HFFc6 (cell line): ENCODE results near the gene PEPD. TPM values are rescaled to one million over a fixed set of nuclear protein-coding genes. Genes with fewer than 3 reads are reported as not detected.
A peak's percentile ranks its signal among the peaks of the same experiment; 100 is the strongest.

Experiments
- DNase-seq: peaks from one replicate; pipeline ENCODE4 v3.0.0-alpha.2; 2018
- H3K27ac Mint-ChIP-seq: 2 replicates; pipeline ENCODE4 v1.8.0; 2020; ENCODE audit warnings: mild to moderate bottlenecking, mixed read lengths
- H3K27me3 Mint-ChIP-seq: 2 replicates; pipeline ENCODE4 v1.8.0; 2021; ENCODE audit warnings: mild to moderate bottlenecking, moderate library complexity, mixed read lengths; ENCODE audit not compliant: insufficient read depth
- H3K36me3 Mint-ChIP-seq: 2 replicates; pipeline ENCODE4 v1.8.0; 2021; ENCODE audit warnings: low read depth, mixed read lengths
- H3K4me1 Mint-ChIP-seq: 2 replicates; pipeline ENCODE4 v1.8.0; 2020; ENCODE audit warnings: low read depth, mixed read lengths
- H3K4me3 Mint-ChIP-seq: 2 replicates; pipeline ENCODE4 v1.8.0; 2020; ENCODE audit warnings: mild to moderate bottlenecking, moderate library complexity, mixed read lengths
- H3K9me3 Mint-ChIP-seq: 2 replicates; pipeline ENCODE4 v1.8.0; 2020; ENCODE audit warnings: mild to moderate bottlenecking, mixed read lengths
- total RNA-seq, 6 experiments: library from RNA; stranded (reverse); fragmentation: NEBNext Ultra II Directional; extraction: Animal tissue kit (Norgen Biotek cat#: 25700); gene quantifications; 2 replicates in 1 of 6; 3 replicates in 5 of 6; pipeline ENCODE4 v1.2.3, GENCODE V29; 2021
- TF ChIP-seq, protein P1 (sequence below): fragments of 200-600 bp; sonication (generic); IDR thresholded peaks from 2 replicates; pipeline ENCODE4 v1.5.0; 2021; ENCODE audit warnings: antibody characterized with exemption, mild to moderate bottlenecking

PEPD gene
- total RNA-seq, 6 experiments from 2014 or later: 57.0 to 76.9 (median 67.6) TPM

- H3K27ac Mint-ChIP-seq: no peak overlapping the region
- H3K4me3 Mint-ChIP-seq: no peak overlapping the region
- TF ChIP-seq, protein P1, sequence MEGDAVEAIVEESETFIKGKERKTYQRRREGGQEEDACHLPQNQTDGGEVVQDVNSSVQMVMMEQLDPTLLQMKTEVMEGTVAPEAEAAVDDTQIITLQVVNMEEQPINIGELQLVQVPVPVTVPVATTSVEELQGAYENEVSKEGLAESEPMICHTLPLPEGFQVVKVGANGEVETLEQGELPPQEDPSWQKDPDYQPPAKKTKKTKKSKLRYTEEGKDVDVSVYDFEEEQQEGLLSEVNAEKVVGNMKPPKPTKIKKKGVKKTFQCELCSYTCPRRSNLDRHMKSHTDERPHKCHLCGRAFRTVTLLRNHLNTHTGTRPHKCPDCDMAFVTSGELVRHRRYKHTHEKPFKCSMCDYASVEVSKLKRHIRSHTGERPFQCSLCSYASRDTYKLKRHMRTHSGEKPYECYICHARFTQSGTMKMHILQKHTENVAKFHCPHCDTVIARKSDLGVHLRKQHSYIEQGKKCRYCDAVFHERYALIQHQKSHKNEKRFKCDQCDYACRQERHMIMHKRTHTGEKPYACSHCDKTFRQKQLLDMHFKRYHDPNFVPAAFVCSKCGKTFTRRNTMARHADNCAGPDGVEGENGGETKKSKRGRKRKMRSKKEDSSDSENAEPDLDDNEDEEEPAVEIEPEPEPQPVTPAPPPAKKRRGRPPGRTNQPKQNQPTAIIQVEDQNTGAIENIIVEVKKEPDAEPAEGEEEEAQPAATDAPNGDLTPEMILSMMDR: no peak
- DNase-seq: no peak
- peaks cover 38% of the 10 kb centered on the region for H3K27me3 Mint-ChIP-seq
- peaks cover 6% of the 10 kb centered on the region for H3K9me3 Mint-ChIP-seq
- no peaks in the 10 kb centered on the region for H3K4me1 Mint-ChIP-seq
- no peaks in the 10 kb centered on the region for H3K36me3 Mint-ChIP-seq
Measured at GRCh38 chr19:33358408-33358807, 163.2 kb downstream of the PEPD start.

DNA sequence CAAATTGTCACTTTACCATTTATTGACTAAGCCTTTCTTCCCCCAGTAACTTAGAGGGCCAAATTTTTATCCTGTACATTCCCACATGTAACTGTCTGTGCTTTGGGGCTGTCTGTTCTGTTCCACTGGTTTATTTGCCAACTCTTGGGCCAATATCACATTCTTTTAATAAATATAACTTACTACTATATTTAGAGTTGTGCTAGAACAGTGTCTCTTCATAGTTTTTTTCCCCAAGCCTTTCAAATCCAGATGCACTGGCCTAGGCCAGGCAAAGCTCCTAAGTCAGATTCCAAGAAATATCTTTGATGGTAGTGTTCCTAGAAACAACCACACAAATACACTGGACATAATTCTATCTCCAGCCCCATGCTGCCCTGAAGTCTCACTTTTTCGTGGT, 164.0 kb downstream of the PEPD start:
- peaks cover 6% of the 10 kb centered on the region for H3K9me3 Mint-ChIP-seq
- H3K27ac Mint-ChIP-seq: no peak overlapping the region

GRCh38 chr19:33355535-33355934, 166.1 kb downstream of the PEPD start:
- no peak overlapping the region for H3K4me3 Mint-ChIP-seq
- peaks cover 27% of the 10 kb centered on the region for H3K27me3 Mint-ChIP-seq
- no peaks in the 10 kb centered on the region for H3K4me1 Mint-ChIP-seq
- H3K36me3 Mint-ChIP-seq: no peaks in the 10 kb centered on the region
- H3K9me3 Mint-ChIP-seq: peaks cover 6% of the 10 kb centered on the region
- DNase-seq: no peak
- H3K27ac Mint-ChIP-seq: no peak overlapping the region
- TF ChIP-seq, protein P1: no peak

More for the DNA sequence above, 164.0 kb downstream of the PEPD start:
- no peak overlapping the region for H3K4me3 Mint-ChIP-seq
- H3K27me3 Mint-ChIP-seq: peaks cover 31% of the 10 kb centered on the region
- DNase-seq: no peak
- no peaks in the 10 kb centered on the region for H3K36me3 Mint-ChIP-seq
- TF ChIP-seq, protein P1: no peak
- H3K4me1 Mint-ChIP-seq: no peaks in the 10 kb centered on the region

DNA sequence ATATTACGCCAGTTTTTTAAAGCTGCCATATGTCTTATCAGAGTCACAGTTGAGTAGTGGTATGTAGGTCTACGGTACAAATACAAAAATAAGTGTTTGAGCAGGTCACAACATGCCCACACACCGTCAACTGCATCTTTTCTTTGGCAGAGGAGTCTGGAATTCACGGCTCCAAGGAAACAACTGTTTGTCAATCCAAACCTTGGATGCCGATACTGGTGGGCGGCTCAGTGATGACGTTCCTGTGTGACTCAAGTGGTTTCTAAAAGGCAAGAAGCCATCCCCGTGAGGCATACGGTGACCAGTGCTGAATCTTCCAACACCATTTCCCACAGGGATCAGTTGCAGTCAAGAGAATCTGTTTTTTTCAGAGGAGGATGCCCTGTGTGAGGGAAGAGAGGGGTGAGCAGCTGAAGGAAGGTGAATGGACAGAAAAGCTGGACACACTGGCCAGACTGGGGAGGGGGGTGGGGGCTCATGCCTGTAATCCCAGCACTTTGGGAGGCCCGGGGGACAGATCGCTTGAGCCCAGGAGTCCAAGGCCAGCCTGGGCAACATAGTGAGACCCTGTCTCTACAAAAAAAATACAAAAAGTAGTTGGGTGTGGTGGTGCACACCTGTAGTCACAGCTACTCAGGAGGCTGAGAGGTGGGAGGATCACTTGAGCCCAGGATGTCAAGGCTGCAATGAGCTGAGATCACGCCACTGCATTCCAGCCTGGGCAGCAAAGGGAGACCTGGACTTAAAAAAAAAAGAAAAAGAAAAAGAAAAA, 170.9 kb downstream of the PEPD start:
- Mint-ChIP-seq H3K36me3 (no peaks in the 10 kb centered on the region), H3K27me3 (peaks cover 18% of the 10 kb centered on the region), H3K9me3 (peaks cover 1% of the 10 kb centered on the region), H3K4me3 (no peak overlapping the region), H3K27ac (no peak overlapping the region), H3K4me1 (no peaks in the 10 kb centered on the region; the same call in 1 of the 2 replicates)
- TF ChIP-seq, protein P1: no peak
- DNase-seq: peak; percentile 50

- Mint-ChIP-seq H3K36me3 (no peaks in the 10 kb centered on the region), H3K27me3 (peaks cover 25% of the 10 kb centered on the region), H3K27ac (no peak overlapping the region), H3K9me3 (no peaks in the 10 kb centered on the region), H3K4me1 (no peaks in the 10 kb centered on the region; the same call in 1 of the 2 replicates), H3K4me3 (no peak overlapping the region)
- TF ChIP-seq, protein P1: no peak
- DNase-seq: no peak
Measured at GRCh38 chr19:33349319-33350289, 172.0 kb downstream of the PEPD start.
